ENCODE measurements around the gene CCDC141. TPM values are rescaled to one million over a fixed set of nuclear protein-coding genes. Genes with fewer than 3 reads are reported as not detected.

The CCDC141 gene
- total and polyA plus RNA-seq, 2 of the 13 experiments (the other 11 are each of a cell fraction or from before 2014, with no cell fraction given) = not detected

DNA sequence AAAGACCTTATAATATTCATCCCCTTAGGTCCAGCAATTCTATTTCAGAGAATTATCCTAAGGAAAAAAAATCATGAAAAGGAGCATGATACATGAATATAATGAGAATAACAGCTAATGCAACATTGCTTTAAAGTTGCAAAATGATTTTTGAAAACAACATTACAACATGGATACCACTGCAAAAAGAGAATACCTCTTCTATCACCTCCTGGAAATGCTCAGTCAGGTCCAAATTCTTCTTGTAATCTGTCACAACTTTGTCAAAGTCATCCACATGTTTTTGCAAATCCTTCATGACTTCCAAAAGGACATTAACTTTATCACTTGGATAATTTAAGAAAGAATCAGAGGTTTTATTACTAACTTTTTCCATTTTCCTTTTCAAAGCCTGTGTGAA is 194.8 kb downstream of the CCDC141 start (continued):
- TF ChIP-seq, protein P1, sequence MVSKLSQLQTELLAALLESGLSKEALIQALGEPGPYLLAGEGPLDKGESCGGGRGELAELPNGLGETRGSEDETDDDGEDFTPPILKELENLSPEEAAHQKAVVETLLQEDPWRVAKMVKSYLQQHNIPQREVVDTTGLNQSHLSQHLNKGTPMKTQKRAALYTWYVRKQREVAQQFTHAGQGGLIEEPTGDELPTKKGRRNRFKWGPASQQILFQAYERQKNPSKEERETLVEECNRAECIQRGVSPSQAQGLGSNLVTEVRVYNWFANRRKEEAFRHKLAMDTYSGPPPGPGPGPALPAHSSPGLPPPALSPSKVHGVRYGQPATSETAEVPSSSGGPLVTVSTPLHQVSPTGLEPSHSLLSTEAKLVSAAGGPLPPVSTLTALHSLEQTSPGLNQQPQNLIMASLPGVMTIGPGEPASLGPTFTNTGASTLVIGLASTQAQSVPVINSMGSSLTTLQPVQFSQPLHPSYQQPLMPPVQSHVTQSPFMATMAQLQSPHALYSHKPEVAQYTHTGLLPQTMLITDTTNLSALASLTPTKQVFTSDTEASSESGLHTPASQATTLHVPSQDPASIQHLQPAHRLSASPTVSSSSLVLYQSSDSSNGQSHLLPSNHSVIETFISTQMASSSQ (IDR thresholded peaks at IDR 0.05; ENCODE audit: low read depth) = no peak
- TF ChIP-seq, protein P1 (CRISPR knock-in tag; IDR thresholded peaks at IDR 0.05; ENCODE audit: borderline replicate concordance) = no peak
- TF ChIP-seq ZFP36L1 (CRISPR knock-in tag; IDR thresholded peaks at IDR 0.05) (no peak), BCL6 (CRISPR knock-in tag; IDR thresholded peaks at IDR 0.05) (no peak)

DNA sequence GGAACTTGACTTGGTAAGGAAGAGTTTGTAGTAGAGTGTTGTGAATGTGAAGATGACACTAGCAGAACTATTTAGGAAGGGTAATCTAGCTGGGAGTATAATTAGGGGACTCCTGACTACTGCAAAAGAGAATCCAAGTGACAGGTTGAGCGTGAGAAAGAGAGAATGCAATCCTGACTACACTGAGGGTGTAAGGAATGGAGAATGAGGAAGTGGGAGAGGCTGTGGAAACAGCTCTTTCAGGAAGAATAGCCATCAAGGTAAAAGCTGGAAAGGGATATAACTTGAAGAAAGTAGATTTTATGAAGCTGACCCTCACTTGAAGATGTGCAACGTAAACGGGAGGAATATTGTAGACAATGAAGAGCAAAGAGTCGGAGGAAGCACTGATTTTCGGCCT is 201.6 kb downstream of the CCDC141 start:
- 3% methylated on average over 5 of the region's 5 CpGs for WGBS (ENCODE audit: low lambda C conversion rate)
- DNase-seq (ENCODE audit: low spot score) (no peak), ATAC-seq (no peak), FAIRE-seq (no peak)
- Histone ChIP-seq H3K9me3 (ENCODE audit: low read length) (no peaks in the 10 kb centered on the region), H4K20me1 (ENCODE audit: insufficient read depth, low read length) (no peaks in the 10 kb centered on the region), H3K36me3 (replicated peaks in 1 of 2; ENCODE audit: control insufficient read depth in 1 of 2, insufficient read depth in 2 of 2, low read length in 2 of 2) (no peaks in the 10 kb centered on the region), H3K9ac (ENCODE audit: insufficient read depth, low read depth, low read length) (no peak overlapping the region), H3K27me3 (ENCODE audit: control insufficient read depth in 1 of 2, insufficient read depth in 2 of 2, low read length in 2 of 2) (no peaks in the 10 kb centered on the region), H3K4me2 (ENCODE audit: low read depth, low read length) (no peak overlapping the region), H2AFZ (ENCODE audit: low read length) (no peak overlapping the region), H3K27ac (ENCODE audit: extremely low read length, insufficient read depth, low read length) (no peak overlapping the region), H3K4me3 (replicated peaks in 1 of 3; ENCODE audit: insufficient read depth in 1 of 3, low read depth in 2 of 3, low read length in 3 of 3) (no peak overlapping the region), H3K4me1 (ENCODE audit: insufficient read depth, low read length) (no peaks in the 10 kb centered on the region), H3K79me2 (ENCODE audit: insufficient read depth, low read length) (no peaks in the 10 kb centered on the region)
- BruUV-seq (replicated peaks) = no TSS peak
- in situ Hi-C loops (cut with HindIII; ENCODE audit: extremely low pct_ligation_motif_present, low pct_unique_long_range_greater_than_20kb) = no loop called here
- intact Hi-C loops (cut with micrococcal nuclease; ENCODE audit: unreplicated experiment) = no loop called here
- TF ChIP-seq, protein P2, sequence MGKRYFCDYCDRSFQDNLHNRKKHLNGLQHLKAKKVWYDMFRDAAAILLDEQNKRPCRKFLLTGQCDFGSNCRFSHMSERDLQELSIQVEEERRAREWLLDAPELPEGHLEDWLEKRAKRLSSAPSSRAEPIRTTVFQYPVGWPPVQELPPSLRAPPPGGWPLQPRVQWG (CRISPR knock-in tag; IDR thresholded peaks at IDR 0.05; ENCODE audit: borderline replicate concordance, low read depth) = no peak
- no peak for TF ChIP-seq ATF1 (CRISPR knock-in tag; IDR thresholded peaks at IDR 0.05)
- TF ChIP-seq, protein P3, sequence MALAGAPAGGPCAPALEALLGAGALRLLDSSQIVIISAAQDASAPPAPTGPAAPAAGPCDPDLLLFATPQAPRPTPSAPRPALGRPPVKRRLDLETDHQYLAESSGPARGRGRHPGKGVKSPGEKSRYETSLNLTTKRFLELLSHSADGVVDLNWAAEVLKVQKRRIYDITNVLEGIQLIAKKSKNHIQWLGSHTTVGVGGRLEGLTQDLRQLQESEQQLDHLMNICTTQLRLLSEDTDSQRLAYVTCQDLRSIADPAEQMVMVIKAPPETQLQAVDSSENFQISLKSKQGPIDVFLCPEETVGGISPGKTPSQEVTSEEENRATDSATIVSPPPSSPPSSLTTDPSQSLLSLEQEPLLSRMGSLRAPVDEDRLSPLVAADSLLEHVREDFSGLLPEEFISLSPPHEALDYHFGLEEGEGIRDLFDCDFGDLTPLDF (CRISPR knock-in tag; IDR thresholded peaks at IDR 0.05) = no peak
- CTCF ChIA-PET (ENCODE audit: low intra/inter-chr PET ratio, low total read pairs) = no interaction called here
- POLR2A ChIA-PET = no interaction called here
